Gastroesophageal sphincter (tissue), 3 donors: ENCODE results near the gene MED27.

Experiments
- CTCF ChIP-seq, 4 experiments: fragments of 200-600 bp in 2 of 4; fragments of 450-650 bp in 2 of 4; sonication (generic) in 1 of 4; IDR thresholded peaks; one replicate each; pipeline ENCODE4 v1.5.1; 2017 to 2019; ENCODE audit warnings: antibody characterized with exemption in 4 of 4, mild to moderate bottlenecking in 2 of 4, moderate library complexity in 2 of 4
- EP300 ChIP-seq: sonication (generic); formaldehyde crosslinking; IDR thresholded peaks from one replicate; pipeline ENCODE4 v1.6.1; 2017; ENCODE audit warnings: antibody characterized with exemption, mild to moderate bottlenecking
- POLR2A ChIP-seq, 2 donors: fragments of 450-650 bp; IDR thresholded peaks; one replicate each; pipeline ENCODE4 v1.6.1; 2017; ENCODE audit warnings: antibody characterized with exemption in 2 of 2, mild to moderate bottlenecking in 2 of 2, moderate library complexity in 1 of 2
- POLR2AphosphoS5 ChIP-seq: sonication (generic); formaldehyde crosslinking; IDR thresholded peaks from one replicate; pipeline ENCODE4 v1.6.1; 2017; ENCODE audit warnings: antibody characterized with exemption

GRCh38 chr9:132039284-132039683 is 40.4 kb downstream of the MED27 start:
- TF ChIP-seq CTCF (IDR thresholded peaks at IDR 0.05) (no peak), POLR2AphosphoS5 (no peak), POLR2A (IDR thresholded peaks at IDR 0.05) (no peak), EP300 (no peak)
